Measurements from ENCODE around the gene TSBP1. TPM values are rescaled to one million over a fixed set of nuclear protein-coding genes. Genes with fewer than 3 reads are reported as not detected.

Gene TSBP1, protein sequence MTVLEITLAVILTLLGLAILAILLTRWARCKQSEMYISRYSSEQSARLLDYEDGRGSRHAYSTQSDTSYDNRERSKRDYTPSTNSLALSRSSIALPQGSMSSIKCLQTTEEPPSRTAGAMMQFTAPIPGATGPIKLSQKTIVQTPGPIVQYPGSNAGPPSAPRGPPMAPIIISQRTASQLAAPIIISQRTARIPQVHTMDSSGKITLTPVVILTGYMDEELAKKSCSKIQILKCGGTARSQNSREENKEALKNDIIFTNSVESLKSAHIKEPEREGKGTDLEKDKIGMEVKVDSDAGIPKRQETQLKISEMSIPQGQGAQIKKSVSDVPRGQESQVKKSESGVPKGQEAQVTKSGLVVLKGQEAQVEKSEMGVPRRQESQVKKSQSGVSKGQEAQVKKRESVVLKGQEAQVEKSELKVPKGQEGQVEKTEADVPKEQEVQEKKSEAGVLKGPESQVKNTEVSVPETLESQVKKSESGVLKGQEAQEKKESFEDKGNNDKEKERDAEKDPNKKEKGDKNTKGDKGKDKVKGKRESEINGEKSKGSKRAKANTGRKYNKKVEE
- total RNA-seq, result not detected
- polyA plus RNA-seq, result not detected
- long read RNA-seq, donor 1, result 0 reads
- long read RNA-seq, donor 2, result 0 reads

DNA sequence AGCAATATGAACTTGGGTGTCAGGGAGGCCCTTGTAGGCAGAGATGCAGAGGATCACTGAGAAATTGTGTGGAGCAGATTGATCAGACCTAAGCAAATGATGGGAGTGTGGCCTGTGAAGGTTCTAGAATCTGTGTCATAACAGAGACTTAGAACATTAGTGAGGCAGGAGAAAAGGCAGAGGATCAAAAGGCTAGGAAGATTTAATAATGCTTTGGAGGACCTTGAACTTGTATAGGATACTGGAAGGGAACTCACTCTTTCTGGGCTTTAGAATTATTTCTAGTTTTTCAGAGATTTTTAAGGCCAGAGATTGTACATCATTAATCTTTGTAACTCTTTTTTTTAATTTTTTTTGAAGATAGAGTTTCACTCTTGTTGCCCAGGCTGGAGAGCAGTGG lies at the start of gene TSBP1:
Gene TSBP1 (minus strand): TSS at position 101 of the 400 bp plus-strand sequence. CDS start 197 bp downstream, outside the sequence.
- no peak for DNase-seq
- intact Hi-C loops (cut with DNase I), result no loop called here
- no peak within 1 kb of the TSS for H3K27ac ChIP-seq (ENCODE audit: low read depth in 1 of 2, low read length in 2 of 2)
- no peaks in the 10 kb centered on the region for H3K4me1 ChIP-seq (ENCODE audit: control insufficient read depth in 1 of 2, insufficient read depth in 2 of 2, low read length in 2 of 2)
- H3K9me3 ChIP-seq (ENCODE audit: control insufficient read depth, low read length), result peaks cover 4% of the 10 kb centered on the region
- ATAC-seq (ENCODE audit: low FRiP score), result no peak
- H3K36me3 ChIP-seq (ENCODE audit: control insufficient read depth in 1 of 2, insufficient read depth in 2 of 2, low read length in 1 of 2), result no peaks in the 10 kb centered on the region
- no peak within 1 kb of the TSS for H3K4me3 ChIP-seq (ENCODE audit: low read length in 2 of 2)
- peaks cover 0 to 2% of the 10 kb centered on the region in 2 donors for H3K27me3 ChIP-seq (ENCODE audit: control insufficient read depth in 1 of 2, insufficient read depth in 2 of 2, low read length in 1 of 2)

DNA sequence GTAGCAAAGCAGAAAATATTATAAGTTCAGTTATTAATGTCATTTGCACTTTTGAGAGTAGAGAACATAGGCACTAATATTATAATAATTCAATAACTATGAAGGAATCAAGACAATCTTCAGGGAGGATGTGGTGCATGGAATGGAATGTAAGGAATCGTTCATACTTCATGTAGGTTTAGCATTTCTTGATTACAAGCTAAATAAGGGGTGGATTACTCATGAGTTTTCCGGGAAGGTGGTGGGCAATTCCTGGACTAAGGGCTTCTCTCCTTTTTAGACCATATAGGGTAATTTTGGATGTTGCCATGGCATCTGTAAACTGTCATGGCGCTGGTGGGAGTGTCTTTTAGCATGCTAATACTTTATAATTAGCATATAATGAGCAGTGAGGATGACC lies 44.3 kb upstream of the TSBP1 start:
- ATAC-seq (ENCODE audit: low FRiP score) (no peak), DNase-seq (no peak)
- Histone ChIP-seq H3K4me1 (ENCODE audit: control insufficient read depth in 1 of 2, insufficient read depth in 2 of 2, low read length in 2 of 2) (no peaks in the 10 kb centered on the region), H3K9me3 (ENCODE audit: control insufficient read depth, low read length) (no peaks in the 10 kb centered on the region), H3K4me3 (ENCODE audit: low read length in 2 of 2) (no peak overlapping the region), H3K36me3 (ENCODE audit: control insufficient read depth in 1 of 2, insufficient read depth in 2 of 2, low read length in 1 of 2) (no peaks in the 10 kb centered on the region), H3K27ac (ENCODE audit: low read depth in 1 of 2, low read length in 2 of 2) (no peak overlapping the region), H3K27me3 (ENCODE audit: control insufficient read depth in 1 of 2, insufficient read depth in 2 of 2, low read length in 1 of 2) (peaks cover 0 to 2% of the 10 kb centered on the region in 2 donors)
- intact Hi-C loops (cut with DNase I), result loop anchor here (5.0 to 10.0 kb wide), 3 partner anchors 171 to 381 kb away; no protein-coding TSS in a partner anchor
- 37 to 43% methylated on average over 3 of the region's 3 CpGs for WGBS, 2 donors

DNA sequence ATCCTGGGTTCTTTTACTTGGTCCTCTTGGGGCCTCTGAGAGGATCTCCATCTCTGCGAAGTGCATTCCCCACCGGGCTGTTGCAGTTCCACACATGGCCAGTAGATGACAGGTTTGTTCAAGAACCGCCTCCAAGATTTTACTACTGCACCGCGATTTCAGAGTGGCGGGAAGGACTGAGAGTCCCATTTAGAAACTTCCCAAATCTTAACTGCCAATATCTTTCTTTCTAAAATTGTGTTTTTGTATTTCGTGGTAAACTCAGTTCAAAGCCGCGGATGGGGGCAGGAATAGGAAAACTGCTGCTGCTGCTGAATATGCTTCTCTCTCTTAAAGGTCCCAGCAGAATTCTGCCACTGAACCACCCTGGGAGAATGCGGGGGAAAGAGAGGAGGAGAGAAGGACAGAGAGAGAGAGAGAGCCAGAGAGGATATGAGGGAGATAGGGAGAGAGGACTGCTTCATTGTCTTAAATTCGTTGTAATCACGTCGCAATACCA lies 43.9 kb upstream of the TSBP1 start:
- ATAC-seq (ENCODE audit: low FRiP score) (peak; percentile 78), DNase-seq (peak; percentile 86 to 89)
- no peak overlapping the region for H3K4me3 ChIP-seq (ENCODE audit: low read length in 2 of 2)
- no peak overlapping the region for H3K27ac ChIP-seq (ENCODE audit: low read depth in 1 of 2, low read length in 2 of 2)
- H3K4me1 ChIP-seq (ENCODE audit: control insufficient read depth in 1 of 2, insufficient read depth in 2 of 2, low read length in 2 of 2), result no peaks in the 10 kb centered on the region
- H3K9me3 ChIP-seq (ENCODE audit: control insufficient read depth, low read length), result no peaks in the 10 kb centered on the region
- WGBS, 2 donors, result 4 to 8% methylated on average over 13 of the region's 13 CpGs
- intact Hi-C loops (cut with DNase I), result loop anchor here (5.0 to 10.0 kb wide), 3 partner anchors 171 to 382 kb away; no protein-coding TSS in a partner anchor
- peaks cover 0 to 2% of the 10 kb centered on the region in 2 donors for H3K27me3 ChIP-seq (ENCODE audit: control insufficient read depth in 1 of 2, insufficient read depth in 2 of 2, low read length in 1 of 2)
- H3K36me3 ChIP-seq (ENCODE audit: control insufficient read depth in 1 of 2, insufficient read depth in 2 of 2, low read length in 1 of 2), result no peaks in the 10 kb centered on the region

DNA sequence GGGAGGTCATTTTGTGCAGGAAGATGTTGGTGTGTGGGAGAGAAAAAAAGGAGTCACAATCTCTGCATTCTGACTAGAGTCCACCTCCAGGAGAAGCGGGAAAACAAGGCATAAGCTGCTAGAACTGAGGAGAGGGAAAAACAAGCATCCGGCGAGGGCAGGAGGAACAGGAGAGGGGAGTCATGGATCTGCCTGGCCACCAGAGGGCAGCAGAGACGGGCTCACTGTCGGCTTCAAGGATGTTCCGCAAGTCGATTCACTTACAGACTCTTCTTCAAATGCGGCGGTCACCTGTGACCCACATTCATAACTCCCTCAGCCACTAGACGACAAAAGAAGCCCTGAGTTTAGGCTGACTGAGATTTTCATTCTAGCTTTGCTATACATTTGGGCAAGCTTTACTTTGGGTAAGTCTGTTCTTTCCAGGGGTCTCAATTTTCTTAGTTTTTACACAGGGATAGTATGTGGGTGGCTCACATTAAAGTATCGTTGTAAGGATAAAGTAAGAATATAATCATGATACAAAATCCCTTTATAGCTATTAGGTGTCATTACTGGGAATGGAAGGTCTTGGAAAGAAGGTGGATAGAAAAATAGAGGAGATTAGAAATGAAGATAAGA lies 41.8 kb upstream of the TSBP1 start:
- DNase-seq (peak; percentile 87 to 93), ATAC-seq (ENCODE audit: low FRiP score) (peak; percentile 85)
- Histone ChIP-seq H3K27ac (ENCODE audit: low read depth in 1 of 2, low read length in 2 of 2) (no peak overlapping the region), H3K9me3 (ENCODE audit: control insufficient read depth, low read length) (no peaks in the 10 kb centered on the region), H3K4me3 (ENCODE audit: low read length in 2 of 2) (no peak overlapping the region), H3K36me3 (ENCODE audit: control insufficient read depth in 1 of 2, insufficient read depth in 2 of 2, low read length in 1 of 2) (no peaks in the 10 kb centered on the region), H3K4me1 (ENCODE audit: control insufficient read depth in 1 of 2, insufficient read depth in 2 of 2, low read length in 2 of 2) (no peaks in the 10 kb centered on the region), H3K27me3 (ENCODE audit: control insufficient read depth in 1 of 2, insufficient read depth in 2 of 2, low read length in 1 of 2) (no peaks in the 10 kb centered on the region)
- WGBS, 2 donors, result 5 to 7% methylated on average over 11 of the region's 11 CpGs
- intact Hi-C loops (cut with DNase I), result loop anchor here (5.0 to 10.0 kb wide), 3 partner anchors 166 to 289 kb away; no protein-coding TSS in a partner anchor

DNA sequence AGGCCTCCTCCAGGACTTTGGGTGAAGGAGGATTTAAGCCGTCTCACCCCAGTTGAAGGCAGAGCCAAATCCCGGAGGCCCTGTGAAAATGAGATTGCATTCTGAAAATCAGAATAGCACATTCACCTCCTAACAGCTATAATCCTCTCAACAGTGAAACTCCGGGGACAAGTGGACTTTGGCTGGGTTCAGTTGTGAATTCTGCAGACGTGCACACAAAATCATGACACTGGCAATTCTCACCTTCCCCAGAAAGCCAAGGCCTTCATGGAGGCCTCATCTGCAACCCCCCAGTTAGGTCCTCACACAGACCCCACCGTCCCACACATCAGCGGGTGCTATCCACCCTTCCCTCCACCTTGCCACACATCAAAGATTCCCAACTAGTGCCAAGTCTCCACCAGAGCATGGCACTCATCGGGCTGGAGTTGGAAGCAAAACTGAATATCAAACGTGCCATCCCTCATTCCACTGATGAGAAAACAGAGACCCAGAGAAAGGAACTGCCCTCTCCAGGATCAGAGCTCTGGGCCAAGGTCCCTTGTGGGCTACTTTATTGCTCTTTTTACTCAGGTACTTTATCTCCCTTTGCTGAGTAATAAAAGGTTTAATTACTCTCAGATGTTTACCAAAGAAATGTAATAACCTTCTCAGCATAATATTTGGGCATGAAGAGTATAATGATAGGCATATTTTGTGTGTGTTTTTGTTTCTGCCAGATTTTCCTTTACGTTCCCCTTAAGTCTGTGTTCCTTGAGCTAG lies 40.0 kb upstream of the TSBP1 start:
- DNase-seq, result no peak
- 73 to 78% methylated on average over 9 of the region's 9 CpGs for WGBS, 2 donors

DNA sequence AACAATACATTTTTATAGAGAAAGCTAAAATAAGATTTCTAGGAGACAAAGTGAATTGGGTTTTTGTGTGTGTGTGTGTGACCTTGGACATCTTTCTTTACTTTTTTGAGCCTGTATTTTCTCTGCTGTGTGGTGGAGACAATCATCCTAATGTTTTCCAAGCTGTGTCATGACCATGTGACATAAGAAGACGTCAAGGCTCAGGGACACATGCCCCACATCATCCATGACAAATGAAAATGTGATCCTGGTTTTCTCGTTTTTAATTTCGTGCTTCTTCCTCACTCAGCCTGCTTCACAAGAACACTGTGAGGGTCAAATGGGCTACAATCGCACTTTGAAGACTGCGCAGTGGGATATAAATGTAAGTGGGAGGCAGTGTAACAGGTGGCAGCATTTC lies 39.2 kb upstream of the TSBP1 start:
- Histone ChIP-seq H3K4me3 (ENCODE audit: low read length in 2 of 2) (no peak overlapping the region), H3K4me1 (ENCODE audit: control insufficient read depth in 1 of 2, insufficient read depth in 2 of 2, low read length in 2 of 2) (no peaks in the 10 kb centered on the region), H3K27ac (ENCODE audit: low read depth in 1 of 2, low read length in 2 of 2) (no peak overlapping the region), H3K36me3 (ENCODE audit: control insufficient read depth in 1 of 2, insufficient read depth in 2 of 2, low read length in 1 of 2) (no peaks in the 10 kb centered on the region), H3K27me3 (ENCODE audit: control insufficient read depth in 1 of 2, insufficient read depth in 2 of 2, low read length in 1 of 2) (peaks cover 0 to 2% of the 10 kb centered on the region in 2 donors), H3K9me3 (ENCODE audit: control insufficient read depth, low read length) (no peaks in the 10 kb centered on the region)
- intact Hi-C loops (cut with DNase I), result loop anchor here (5.0 to 10.0 kb wide), 3 partner anchors 164 to 291 kb away; no protein-coding TSS in a partner anchor
- DNase-seq (no peak), ATAC-seq (ENCODE audit: low FRiP score) (no peak)
- 55 to 56% methylated on average over 5 of the region's 5 CpGs for WGBS, 2 donors

More for the DNA sequence above, 40.0 kb upstream of the TSBP1 start:
- Histone ChIP-seq H3K27me3 (ENCODE audit: control insufficient read depth in 1 of 2, insufficient read depth in 2 of 2, low read length in 1 of 2) (peaks cover 0 to 2% of the 10 kb centered on the region in 2 donors), H3K4me1 (ENCODE audit: control insufficient read depth in 1 of 2, insufficient read depth in 2 of 2, low read length in 2 of 2) (no peaks in the 10 kb centered on the region), H3K36me3 (ENCODE audit: control insufficient read depth in 1 of 2, insufficient read depth in 2 of 2, low read length in 1 of 2) (no peaks in the 10 kb centered on the region), H3K27ac (ENCODE audit: low read depth in 1 of 2, low read length in 2 of 2) (no peak overlapping the region), H3K4me3 (ENCODE audit: low read length in 2 of 2) (no peak overlapping the region), H3K9me3 (ENCODE audit: control insufficient read depth, low read length) (no peaks in the 10 kb centered on the region)
- no peak for ATAC-seq (ENCODE audit: low FRiP score)
- intact Hi-C loops (cut with DNase I), result loop anchor here (5.0 to 10.0 kb wide), 3 partner anchors 164 to 291 kb away; no protein-coding TSS in a partner anchor

DNA sequence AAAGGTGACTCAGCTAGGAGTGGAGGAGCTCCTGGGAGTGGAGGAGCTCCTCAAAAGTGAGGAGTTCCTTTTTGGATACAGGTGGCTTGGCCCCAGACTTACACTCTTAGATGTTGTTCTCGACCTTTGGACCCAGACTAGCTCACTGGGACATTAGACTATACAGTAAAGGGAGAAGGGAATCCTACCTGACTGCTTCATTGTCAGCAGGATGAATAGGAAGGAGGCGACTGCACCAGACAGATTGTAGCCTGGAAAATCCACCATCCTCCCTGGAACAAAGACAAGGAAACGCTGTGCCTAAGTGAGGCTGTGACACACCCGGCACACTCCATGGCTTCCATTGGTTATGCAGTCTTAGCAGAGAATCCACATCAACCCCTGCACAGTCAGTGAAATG lies 35.2 kb upstream of the TSBP1 start, which contains the start of gene BTNL2:
Gene BTNL2 (minus strand): TSS at position 325 of the 400 bp plus-strand sequence. CDS start 58 bp downstream, at position 267.
- no peaks in the 10 kb centered on the region for H3K4me1 ChIP-seq (ENCODE audit: control insufficient read depth in 1 of 2, insufficient read depth in 2 of 2, low read length in 2 of 2)
- intact Hi-C loops (cut with DNase I), result no loop called here
- 66 to 82% methylated on average over 4 of the region's 4 CpGs for WGBS, 2 donors
- ATAC-seq (ENCODE audit: low FRiP score), result no peak
- DNase-seq, result no peak
- no peaks in the 10 kb centered on the region for H3K9me3 ChIP-seq (ENCODE audit: control insufficient read depth, low read length)
- peaks cover 0 to 2% of the 10 kb centered on the region in 2 donors for H3K27me3 ChIP-seq (ENCODE audit: control insufficient read depth in 1 of 2, insufficient read depth in 2 of 2, low read length in 1 of 2)
- H3K36me3 ChIP-seq (ENCODE audit: control insufficient read depth in 1 of 2, insufficient read depth in 2 of 2, low read length in 1 of 2), result no peaks in the 10 kb centered on the region
- H3K27ac ChIP-seq (ENCODE audit: low read depth in 1 of 2, low read length in 2 of 2), result no peak within 1 kb of the TSS
- H3K4me3 ChIP-seq (ENCODE audit: low read length in 2 of 2), result no peak within 1 kb of the TSS

DNA sequence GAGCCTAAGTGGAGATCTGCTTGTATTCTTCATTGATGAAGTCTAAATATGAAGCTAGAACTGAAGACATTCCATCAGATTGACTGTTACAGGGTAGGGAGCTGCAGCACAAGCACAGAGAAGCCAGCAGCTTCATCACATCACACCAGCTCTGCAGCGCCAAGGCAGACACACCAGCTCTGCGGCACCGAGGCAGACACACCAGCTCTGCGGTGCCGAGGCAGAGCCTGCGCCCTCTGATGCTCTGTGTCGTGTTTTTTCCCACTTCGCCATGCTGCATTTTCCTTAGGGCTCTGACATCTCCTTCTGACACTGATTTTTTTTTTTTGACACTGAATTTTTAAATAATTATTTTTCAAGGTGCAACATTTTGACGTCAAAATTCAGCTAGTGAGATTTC lies 34.5 kb upstream of the TSBP1 start:
- H3K27ac ChIP-seq (ENCODE audit: low read depth in 1 of 2, low read length in 2 of 2), result no peak overlapping the region
- no peak for ATAC-seq (ENCODE audit: low FRiP score)
- no peaks in the 10 kb centered on the region for H3K9me3 ChIP-seq (ENCODE audit: control insufficient read depth, low read length)
- intact Hi-C loops (cut with DNase I), result no loop called here
- DNase-seq, result no peak
- no peaks in the 10 kb centered on the region for H3K4me1 ChIP-seq (ENCODE audit: control insufficient read depth in 1 of 2, insufficient read depth in 2 of 2, low read length in 2 of 2)
- H3K36me3 ChIP-seq (ENCODE audit: control insufficient read depth in 1 of 2, insufficient read depth in 2 of 2, low read length in 1 of 2), result no peaks in the 10 kb centered on the region
- H3K27me3 ChIP-seq (ENCODE audit: control insufficient read depth in 1 of 2, insufficient read depth in 2 of 2, low read length in 1 of 2), result peaks cover 0 to 4% of the 10 kb centered on the region in 2 donors
- H3K4me3 ChIP-seq (ENCODE audit: low read length in 2 of 2), result no peak overlapping the region
- 72 to 83% methylated on average over 9 of the region's 9 CpGs for WGBS, 2 donors
